ENCODE measurements around the gene CRB3. TPM values are rescaled to one million over a fixed set of nuclear protein-coding genes. Genes with fewer than 3 reads are reported as not detected.
A peak's percentile ranks its signal among the peaks of the same experiment; 100 is the strongest.

Gene CRB3
- polyA plus RNA-seq, 2 of the 4 experiments (the other 2 are of a cell fraction): 1.9 to 5.7 TPM

GRCh38 chr19:6453951-6454565, 10.0 kb upstream of the CRB3 start:
- CTCF ChIA-PET: no interaction called here
- Histone ChIP-seq H3K27ac (no peak overlapping the region), H3K4me2 (no peak overlapping the region), H3K4me1 (peaks cover 4% of the 10 kb centered on the region; the same call in 1 of the 3 replicates), H3K4me3 (no peak overlapping the region), H3K9me3 (no peaks in the 10 kb centered on the region; the same call in 2 of the 3 replicates)
- FAIRE-seq (no peak), ATAC-seq (no peak), DNase-seq (ENCODE audit: low read depth in 1 of 2, low spot score in 1 of 2) (peak in 1 of 2 experiments; percentile 22)
- POLR2A ChIA-PET: no interaction called here
- WGBS (ENCODE audit: missing lambda C conversion rate): 85% methylated on average over 4 of the region's 11 CpGs
- TF ChIP-seq HOXA7 (CRISPR knock-in tag; IDR thresholded peaks at IDR 0.05) (no peak), FOXS1 (CRISPR knock-in tag; IDR thresholded peaks at IDR 0.05) (no peak)

DNA sequence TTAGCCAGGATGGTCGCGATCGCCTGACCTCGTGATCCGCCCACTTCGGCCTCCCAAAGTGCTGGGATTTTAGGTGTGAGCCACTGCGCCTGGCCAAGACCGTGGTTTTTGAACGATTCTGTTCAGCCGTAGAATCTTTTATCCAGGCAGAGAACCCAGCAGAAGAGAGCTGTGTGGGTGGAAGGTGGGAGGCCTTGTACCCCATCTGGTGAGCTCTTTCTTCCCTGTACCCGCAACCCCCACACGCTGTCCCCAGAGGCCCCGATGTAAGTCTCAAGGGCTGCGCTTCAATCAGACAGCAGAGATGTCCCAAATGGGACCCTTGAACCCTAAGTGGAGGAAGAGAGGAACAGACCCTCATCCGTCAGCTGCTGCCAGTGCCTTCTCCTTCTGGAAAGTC, 8.1 kb upstream of the CRB3 start:
- DNase-seq (ENCODE audit: low read depth in 1 of 2, low spot score in 1 of 2): no peak
- H3K4me1 ChIP-seq: peaks cover 5% of the 10 kb centered on the region; the same call in 1 of the 3 replicates
- CTCF ChIA-PET: interaction anchor here (0.5 to 1.8 kb wide), 2 partner anchors 10 to 408 kb away, joined by 3 read pairs; no protein-coding TSS in a partner anchor
- H3K4me2 ChIP-seq: no peak overlapping the region
- POLR2A ChIA-PET: no interaction called here
- no peak for ATAC-seq
- no peak for FAIRE-seq
- H3K9me3 ChIP-seq: no peaks in the 10 kb centered on the region; the same call in 2 of the 3 replicates
- H3K27ac ChIP-seq: no peak overlapping the region
- H3K4me3 ChIP-seq: no peak overlapping the region
- 97% methylated on average over 15 of the region's 15 CpGs for WGBS (ENCODE audit: missing lambda C conversion rate)
- no peak for TF ChIP-seq MAZ (IDR thresholded peaks at IDR 0.05; ENCODE audit: borderline replicate concordance, low read depth, low read length)
- TF ChIP-seq CBX8 (IDR thresholded peaks at IDR 0.05): no peak
- TF ChIP-seq NFE2L2 (conservative IDR thresholded peaks at IDR 0.05; ENCODE audit: low read length): no peak

GRCh38 chr19:6457958-6458694, 5.9 kb upstream of the CRB3 start:
- TF ChIP-seq ZSCAN20 (CRISPR knock-in tag; IDR thresholded peaks at IDR 0.05) (no peak), FOSL2 (IDR thresholded peaks at IDR 0.05) (no peak), FOSL2 (CRISPR knock-in tag; IDR thresholded peaks at IDR 0.05) (peak; percentile 24)
- Histone ChIP-seq H3K4me1 (peaks cover 5% of the 10 kb centered on the region; the same call in 1 of the 3 replicates), H3K9me3 (no peaks in the 10 kb centered on the region; the same call in 2 of the 3 replicates), H3K4me2 (peak overlapping the region; percentile 87; the same call in 2 of the 3 replicates), H3K27ac (no peak overlapping the region), H3K4me3 (no peak overlapping the region)
- FAIRE-seq (no peak), DNase-seq (ENCODE audit: low read depth in 1 of 2, low spot score in 1 of 2) (no peak), ATAC-seq (no peak)
- WGBS (ENCODE audit: missing lambda C conversion rate): 93% methylated on average over 12 of the region's 17 CpGs
- ChIA-PET CTCF (no interaction called here), POLR2A (no interaction called here)

DNA sequence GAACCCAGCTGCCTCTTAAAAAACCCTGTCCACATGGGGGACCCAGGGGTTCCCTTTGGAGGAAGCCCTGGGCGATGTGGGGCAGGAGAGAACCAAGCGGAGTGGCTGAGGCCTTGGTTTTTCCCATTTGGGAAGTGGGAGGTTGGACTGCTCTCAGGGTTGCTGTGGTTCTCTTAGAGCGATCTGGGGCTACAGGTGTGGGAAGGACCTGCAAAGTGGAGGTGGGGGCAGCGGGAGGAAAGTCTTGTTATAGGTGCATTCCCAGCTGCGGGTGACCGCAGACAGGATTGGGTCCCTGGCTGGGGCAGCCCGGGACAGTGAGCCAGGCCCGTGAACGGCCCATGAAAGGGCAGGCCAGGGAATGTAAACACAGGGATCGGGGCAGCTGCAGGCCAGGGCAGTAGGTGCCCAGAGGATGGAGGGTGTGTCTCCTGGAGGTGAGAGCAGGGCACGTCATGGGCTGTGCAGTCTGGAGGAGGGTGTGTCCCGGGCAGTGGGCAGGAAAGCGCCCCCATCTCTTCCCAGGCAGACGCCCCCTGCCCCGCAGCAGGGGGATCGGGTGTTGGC, 5.3 kb upstream of the CRB3 start:
- DNase-seq (ENCODE audit: low read depth in 1 of 2, low spot score in 1 of 2) (no peak), FAIRE-seq (no peak), ATAC-seq (peak; percentile 13 to 35; a peak in 3 of 6 replicates)
- peak overlapping the region; percentile 79 to 91; a peak in 5 of 6 replicates for H3K27ac ChIP-seq
- CTCF ChIA-PET: interaction anchor here (0.8 kb wide), 1 partner anchor 23 kb away, joined by 3 read pairs; no protein-coding TSS in a partner anchor
- POLR2A ChIA-PET: interaction anchor here (0.9 kb wide), 1 partner anchor 66 kb away, joined by 3 read pairs; the partner anchor contains the start of gene GTF2F1
- peak overlapping the region; percentile 83 for H3K4me3 ChIP-seq
- H3K9me3 ChIP-seq: no peaks in the 10 kb centered on the region; the same call in 2 of the 3 replicates
- 56% methylated on average over 14 of the region's 16 CpGs for WGBS (ENCODE audit: missing lambda C conversion rate)
- peaks cover 6% of the 10 kb centered on the region; the same call in 2 of the 3 replicates for H3K4me1 ChIP-seq
- no peak for TF ChIP-seq CBX8 (IDR thresholded peaks at IDR 0.05)
- TF ChIP-seq ZC3H11A (IDR thresholded peaks at IDR 0.05): no peak
- TF ChIP-seq HOXB5 (CRISPR knock-in tag; IDR thresholded peaks at IDR 0.05): no peak
- TF ChIP-seq POLR2A (IDR thresholded peaks at IDR 0.05; ENCODE audit: low read length): no peak
- no peak for TF ChIP-seq FOXS1 (CRISPR knock-in tag; IDR thresholded peaks at IDR 0.05)
- no peak for TF ChIP-seq CBX2 (IDR thresholded peaks at IDR 0.05; ENCODE audit: borderline replicate concordance, low read depth)
- TF ChIP-seq FOSB (CRISPR knock-in tag; IDR thresholded peaks at IDR 0.05): no peak
- no peak for TF ChIP-seq GATA3 (IDR thresholded peaks at IDR 0.05; ENCODE audit: borderline replicate concordance)
- TF ChIP-seq JUNB (IDR thresholded peaks at IDR 0.05): no peak
- TF ChIP-seq HDAC2 (IDR thresholded peaks at IDR 0.05): no peak
- no peak for TF ChIP-seq BHLHE40 (IDR thresholded peaks at IDR 0.05; ENCODE audit: low read depth, low read length)
- H3K4me2 ChIP-seq: peak overlapping the region; percentile 87

Data from A549 (cell line).